Transverse colon (tissue), 4 donors: ENCODE measurements around the gene CCDC68. TPM values are rescaled to one million over a fixed set of nuclear protein-coding genes. Genes with fewer than 3 reads are reported as not detected.

ENCODE experiments used
- DNase-seq: peaks from one replicate; pipeline ENCODE4 v3.0.0-alpha.2; 2019
- H3K27ac ChIP-seq, 4 donors: fragments of 200-600 bp; sonication (generic); 2 replicates each; pipeline ENCODE4 v1.5.1; 2016 to 2018; ENCODE audit warnings: inconsistent platforms in 4 of 4
- H3K27me3 ChIP-seq: fragments of 200-600 bp; sonication (generic); 2 replicates; pipeline ENCODE4 v1.5.1; 2017; ENCODE audit warnings: inconsistent platforms
- H3K36me3 ChIP-seq, 4 donors: fragments of 200-600 bp; sonication (generic); 2 replicates each; pipeline ENCODE4 v1.5.1; 2017 to 2019; ENCODE audit warnings: inconsistent platforms in 4 of 4
- H3K4me1 ChIP-seq, 4 donors: fragments of 200-600 bp; sonication (generic); 2 replicates each; pipeline ENCODE4 v1.5.1; 2017 to 2020; ENCODE audit warnings: inconsistent platforms in 4 of 4
- H3K4me3 ChIP-seq, 4 donors: fragments of 200-600 bp; sonication (generic); 1 replicate in 1 of 4; 2 replicates in 3 of 4; pipeline versions ENCODE4 v1.5.1 to v1.6.1; 2017 to 2019; ENCODE audit warnings: inconsistent platforms in 4 of 4
- H3K9me3 ChIP-seq, 2 donors: fragments of 200-600 bp; sonication (generic); 2 replicates each; pipeline ENCODE4 v1.5.1; 2017 to 2019; ENCODE audit warnings: inconsistent platforms in 2 of 2
- EP300 ChIP-seq: sonication (generic); formaldehyde crosslinking; IDR thresholded peaks from one replicate; pipeline ENCODE4 v1.6.1; 2017; ENCODE audit warnings: antibody characterized with exemption, low read depth
- POLR2A ChIP-seq: fragments of 450-650 bp; IDR thresholded peaks from one replicate; pipeline ENCODE4 v1.6.1; 2016; ENCODE audit warnings: antibody characterized with exemption, mild to moderate bottlenecking, moderate library complexity
- POLR2AphosphoS5 ChIP-seq, 3 donors: sonication (generic); formaldehyde crosslinking; IDR thresholded peaks; one replicate each; pipeline ENCODE4 v1.6.1; 2016; ENCODE audit warnings: antibody characterized with exemption in 3 of 3
- WGBS, 2 donors: methylation state at CpG; one replicate each; pipeline ENCODE4 v1.1.5; 2018; ENCODE audit warnings: low coverage in 1 of 2; 5-methylcytosine and 5-hydroxymethylcytosine counted together
- in situ Hi-C, 4 donors: fragments of 200-750 bp; cut with MboI; loops; one replicate each; pipeline versions ENCODE4 v1.15.0 to v1.15.1; 2017; ENCODE audit warnings: low sequenced_read_pairs in 3 of 4, low pct_ligation_motif_present in 1 of 4, low pct_unique_long_range_greater_than_20kb in 1 of 4
- intact Hi-C: fragments of 100-400 bp; cut with DNase I; formaldehyde crosslinking; loops from one replicate; pipeline ENCODE4 v1.15.1; 2023; ENCODE audit warnings: low total_unique reads
- total RNA-seq, 4 donors: library from RNA; depleted of rRNA; stranded (reverse); fragments of >200 nt; gene quantifications; one replicate each; pipeline ENCODE4 v1.1.0, GENCODE V29; 2016
- TF ChIP-seq, protein P1 (sequence below), 5 experiments: fragments of 200-600 bp in 3 of 5; fragments of 450-650 bp in 2 of 5; sonication (generic) in 3 of 5; IDR thresholded peaks; 1 replicate in 2 of 5; 2 replicates in 3 of 5; pipeline ENCODE4 v1.5.1; 2016 to 2017; ENCODE audit warnings: antibody characterized with exemption in 5 of 5, inconsistent platforms in 3 of 5, mild to moderate bottlenecking in 2 of 5, moderate library complexity in 1 of 5

CCDC68 gene
- 100 to 1,000 TPM in 1 of 4 donors, 10 to 100 TPM in 3; 24.9 to 109 (median 78.2) TPM for total RNA-seq

DNA sequence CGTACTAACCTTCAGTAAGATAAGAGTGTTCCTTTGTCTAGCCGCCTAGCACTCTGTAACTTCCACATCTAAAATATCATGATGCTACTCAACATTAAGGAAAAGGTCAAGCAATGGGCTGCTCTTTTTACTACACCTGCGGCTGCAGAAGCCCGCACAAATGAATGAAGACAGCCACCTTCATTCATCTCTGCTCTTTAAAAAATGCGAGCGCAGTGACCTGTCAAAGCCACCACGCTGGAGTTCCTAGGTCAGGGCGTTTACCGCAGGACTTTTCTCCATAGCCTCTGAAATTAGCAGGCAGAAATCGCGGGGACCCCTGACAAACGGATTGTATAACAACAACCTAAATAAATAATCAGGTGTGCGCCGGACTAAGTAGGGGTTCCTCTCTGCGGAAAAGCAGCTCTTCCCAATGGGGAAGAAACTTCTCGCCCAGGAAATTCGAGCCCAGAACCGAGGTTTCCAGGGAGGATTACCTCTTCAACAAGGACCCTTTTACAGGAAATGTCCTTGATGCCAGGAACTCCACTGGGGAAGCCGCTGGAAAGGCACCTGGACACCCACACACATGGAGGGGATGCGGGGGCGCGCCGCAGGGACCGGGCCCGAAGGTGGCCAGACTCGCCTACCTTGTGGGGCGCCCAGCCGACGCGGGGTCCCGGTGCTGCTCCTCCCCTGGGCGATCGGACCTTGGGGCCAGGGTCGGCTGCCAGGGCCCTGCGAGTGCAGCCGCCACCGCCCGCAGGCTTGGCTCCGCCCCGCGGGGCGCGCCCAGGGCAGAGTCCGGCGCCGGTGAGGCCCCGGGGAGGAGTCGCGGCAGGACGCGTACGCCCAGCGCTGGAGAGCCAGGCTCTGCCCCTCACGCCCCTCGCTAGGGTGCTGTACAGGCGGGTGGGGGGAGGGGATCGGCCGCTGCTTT, at the start of gene CCDC68:
CCDC68 (minus strand) TSS at position 758 of the 922 bp plus-strand sequence. CDS start 16,670 bp downstream, outside the sequence.
- Histone ChIP-seq H3K36me3 (no peaks in the 10 kb centered on the region), H3K4me3 (peak within 1 kb of the TSS; percentile 46 to 70 (median 60)), H3K4me1 (peaks cover 0 to 37% (median 6%) of the 10 kb centered on the region in 4 donors), H3K9me3 (no peaks in the 10 kb centered on the region), H3K27ac (peak within 1 kb of the TSS; percentile 87 to 92 (median 88)), H3K27me3 (peaks cover 3% of the 10 kb centered on the region)
- WGBS, 2 donors: 12 to 13% methylated on average over 10 to 50 of the region's 58 CpGs
- intact Hi-C loops: no loop called here
- TF ChIP-seq, protein P1, sequence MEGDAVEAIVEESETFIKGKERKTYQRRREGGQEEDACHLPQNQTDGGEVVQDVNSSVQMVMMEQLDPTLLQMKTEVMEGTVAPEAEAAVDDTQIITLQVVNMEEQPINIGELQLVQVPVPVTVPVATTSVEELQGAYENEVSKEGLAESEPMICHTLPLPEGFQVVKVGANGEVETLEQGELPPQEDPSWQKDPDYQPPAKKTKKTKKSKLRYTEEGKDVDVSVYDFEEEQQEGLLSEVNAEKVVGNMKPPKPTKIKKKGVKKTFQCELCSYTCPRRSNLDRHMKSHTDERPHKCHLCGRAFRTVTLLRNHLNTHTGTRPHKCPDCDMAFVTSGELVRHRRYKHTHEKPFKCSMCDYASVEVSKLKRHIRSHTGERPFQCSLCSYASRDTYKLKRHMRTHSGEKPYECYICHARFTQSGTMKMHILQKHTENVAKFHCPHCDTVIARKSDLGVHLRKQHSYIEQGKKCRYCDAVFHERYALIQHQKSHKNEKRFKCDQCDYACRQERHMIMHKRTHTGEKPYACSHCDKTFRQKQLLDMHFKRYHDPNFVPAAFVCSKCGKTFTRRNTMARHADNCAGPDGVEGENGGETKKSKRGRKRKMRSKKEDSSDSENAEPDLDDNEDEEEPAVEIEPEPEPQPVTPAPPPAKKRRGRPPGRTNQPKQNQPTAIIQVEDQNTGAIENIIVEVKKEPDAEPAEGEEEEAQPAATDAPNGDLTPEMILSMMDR (IDR thresholded peaks at IDR 0.05): no peak
- peak in 2 of 3 donors; percentile 86 to 93 for TF ChIP-seq POLR2AphosphoS5 (IDR thresholded peaks at IDR 0.05)
- peak; percentile 83 for TF ChIP-seq POLR2A
- in situ Hi-C loops: no loop called here
- peak; percentile 88 for DNase-seq

GRCh38 chr18:55007602-55008001, 48.3 kb upstream of the CCDC68 start:
- Histone ChIP-seq H3K4me1 (no peaks in the 10 kb centered on the region), H3K36me3 (no peaks in the 10 kb centered on the region), H3K9me3 (no peaks in the 10 kb centered on the region), H3K27ac (no peak overlapping the region), H3K4me3 (no peak overlapping the region), H3K27me3 (no peaks in the 10 kb centered on the region)
- in situ Hi-C loops (loop anchor here in 1 of 4 donors (25.0 kb wide), 1 partner anchor 105 kb away; no protein-coding TSS in a partner anchor), intact Hi-C loops (no loop called here)
- WGBS, 2 donors: 30 to 41% methylated on average over 4 of the region's 4 CpGs
- no peak for DNase-seq
- TF ChIP-seq, protein P1 (IDR thresholded peaks at IDR 0.05): no peak
- no peak for TF ChIP-seq POLR2A
- TF ChIP-seq POLR2AphosphoS5 (IDR thresholded peaks at IDR 0.05): no peak
- no peak for TF ChIP-seq EP300

DNA sequence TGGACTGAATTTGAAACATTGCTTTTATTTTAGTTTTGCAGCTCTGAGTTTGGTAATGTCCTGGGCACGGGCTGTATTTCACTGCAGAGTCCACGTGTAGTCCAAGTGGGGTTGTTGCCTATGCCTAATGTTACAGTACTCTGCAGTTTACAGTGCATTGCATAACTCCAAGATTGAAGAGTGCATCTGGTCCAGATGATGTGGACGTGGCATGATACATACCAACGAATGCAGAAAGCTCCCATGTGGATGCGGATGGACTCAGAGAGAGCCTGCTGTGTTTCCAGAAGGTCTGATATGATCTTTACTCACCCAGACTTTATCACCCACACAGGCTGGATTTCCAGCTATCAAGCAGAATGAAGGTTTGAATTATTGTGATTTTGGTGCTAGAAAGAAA, 44.4 kb upstream of the CCDC68 start:
- H3K27ac ChIP-seq: no peak overlapping the region
- no peaks in the 10 kb centered on the region for H3K4me1 ChIP-seq
- TF ChIP-seq EP300 (no peak), POLR2A (no peak), POLR2AphosphoS5 (IDR thresholded peaks at IDR 0.05) (no peak)
- TF ChIP-seq, protein P1 (IDR thresholded peaks at IDR 0.05): no peak
- WGBS, 2 donors: 78 to 83% methylated on average over 4 to 5 of the region's 5 CpGs
- H3K27me3 ChIP-seq: no peaks in the 10 kb centered on the region
- H3K9me3 ChIP-seq: no peaks in the 10 kb centered on the region
- H3K36me3 ChIP-seq: no peaks in the 10 kb centered on the region
- in situ Hi-C loops: loop anchor here in 1 of 4 donors (25.0 kb wide), 1 partner anchor 109 kb away; no protein-coding TSS in a partner anchor
- no peak for DNase-seq
- no peak overlapping the region for H3K4me3 ChIP-seq
- intact Hi-C loops: no loop called here

DNA sequence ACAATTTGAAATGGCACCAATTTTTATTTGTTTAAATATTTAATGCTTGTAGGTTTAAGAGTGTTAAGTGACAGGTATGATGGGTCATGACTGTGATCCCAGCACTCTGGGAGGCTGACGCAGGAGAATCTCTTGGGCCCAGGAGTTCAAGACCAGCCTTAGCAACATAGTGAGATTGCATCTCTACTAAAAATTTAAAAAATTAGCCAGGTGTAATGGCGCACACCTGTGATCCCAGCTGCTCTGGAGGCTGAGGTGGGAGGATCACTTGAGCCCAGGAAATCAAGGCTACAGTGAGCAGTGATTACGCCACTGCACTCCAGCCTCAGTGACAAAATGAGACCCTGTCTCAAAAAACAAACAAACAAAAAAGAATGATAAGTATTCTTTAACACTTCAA, 43.0 kb upstream of the CCDC68 start:
- DNase-seq: no peak
- Histone ChIP-seq H3K4me3 (no peak overlapping the region), H3K9me3 (no peaks in the 10 kb centered on the region), H3K36me3 (no peaks in the 10 kb centered on the region), H3K27me3 (no peaks in the 10 kb centered on the region), H3K4me1 (no peaks in the 10 kb centered on the region), H3K27ac (no peak overlapping the region)
- TF ChIP-seq POLR2A (no peak), POLR2AphosphoS5 (IDR thresholded peaks at IDR 0.05) (no peak), EP300 (no peak)
- TF ChIP-seq, protein P1 (IDR thresholded peaks at IDR 0.05): no peak
- in situ Hi-C loops (loop anchor here in 1 of 4 donors (25.0 kb wide), 1 partner anchor 110 kb away; no protein-coding TSS in a partner anchor), intact Hi-C loops (no loop called here)
- 91% methylated on average over 3 of the region's 3 CpGs; no CpG with 5 or more reads in 1 of the 2 donors for WGBS, 2 donors
